ENCODE results near the gene ADGRG1. TPM values are rescaled to one million over a fixed set of nuclear protein-coding genes. Genes with fewer than 3 reads are reported as not detected.
A peak's percentile ranks its signal among the peaks of the same experiment; 100 is the strongest.

ADGRG1 gene
- polyA plus RNA-seq, 1 experiment = 2.1 TPM

GRCh38 chr16:57626420-57627170 lies 1.8 kb upstream of the ADGRG1 start:
- no peak overlapping the region for H3K27ac ChIP-seq (ENCODE audit: low read depth, low read length)
- no peak overlapping the region for H3K4me3 ChIP-seq (ENCODE audit: low read depth, low read length)
- CTCF ChIA-PET = interaction anchor here (0.6 to 2.4 kb wide), 7 partner anchors 10 to 45 kb away, joined by 3 to 15 read pairs (median 3); no protein-coding TSS in a partner anchor
- no peak for TF ChIP-seq CTCF (IDR thresholded peaks at IDR 0.05; ENCODE audit: low read depth, low read length)
- no peaks in the 10 kb centered on the region for H3K9me3 ChIP-seq (ENCODE audit: control insufficient read depth, insufficient read depth, low read length)
- DNase-seq (ENCODE audit: low read depth, low spot score) = no peak
- H3K27me3 ChIP-seq (ENCODE audit: control insufficient read depth, insufficient read depth, low read length) = no peaks in the 10 kb centered on the region
- POLR2A ChIA-PET = no interaction called here

DNA sequence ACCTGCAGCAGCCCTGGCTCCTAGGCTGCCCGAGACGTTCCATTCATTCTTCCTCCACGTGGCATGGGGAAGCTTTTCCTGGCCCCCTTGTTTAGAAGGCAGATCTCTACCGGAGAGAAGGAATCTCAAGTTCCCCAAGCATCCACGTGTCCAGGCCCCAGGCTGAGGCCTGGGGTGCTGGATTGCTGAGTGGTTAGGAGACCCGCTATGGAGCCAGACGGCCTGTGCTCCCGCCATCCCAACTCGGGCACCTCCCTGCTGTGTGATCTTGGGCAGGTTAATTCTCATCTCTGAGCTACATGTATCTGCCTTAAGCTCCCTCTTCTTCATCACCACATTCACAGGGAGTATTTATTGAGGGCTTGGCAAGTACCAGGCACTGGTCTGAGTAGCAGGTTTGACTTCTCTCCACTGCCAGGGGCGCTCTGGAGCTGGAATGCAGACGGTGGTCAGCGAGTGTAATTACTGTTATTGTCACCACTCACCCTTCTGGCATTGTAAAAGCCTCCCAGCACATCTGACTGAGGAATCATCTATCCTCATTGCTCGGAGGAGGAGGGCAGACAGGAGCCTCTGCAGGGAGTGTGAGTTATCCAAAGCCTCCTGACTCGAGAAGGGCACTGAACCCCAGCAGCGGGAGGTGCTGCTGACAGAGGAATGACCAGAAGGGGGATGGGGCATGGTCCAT lies 1.1 kb upstream of the ADGRG1 start:
- TF ChIP-seq CTCF (IDR thresholded peaks at IDR 0.05; ENCODE audit: low read depth, low read length) = peak; percentile 52
- Histone ChIP-seq H3K27me3 (ENCODE audit: control insufficient read depth, insufficient read depth, low read length) (no peaks in the 10 kb centered on the region), H3K9me3 (ENCODE audit: control insufficient read depth, insufficient read depth, low read length) (no peaks in the 10 kb centered on the region), H3K4me3 (ENCODE audit: low read depth, low read length) (no peak overlapping the region), H3K27ac (ENCODE audit: low read depth, low read length) (peak overlapping the region; percentile 84)
- ChIA-PET CTCF (interaction anchor here (0.6 to 2.4 kb wide), 8 partner anchors 9 to 46 kb away, joined by 3 to 15 read pairs (median 3); no protein-coding TSS in a partner anchor), POLR2A (no interaction called here)
- DNase-seq (ENCODE audit: low read depth, low spot score) = no peak

DNA sequence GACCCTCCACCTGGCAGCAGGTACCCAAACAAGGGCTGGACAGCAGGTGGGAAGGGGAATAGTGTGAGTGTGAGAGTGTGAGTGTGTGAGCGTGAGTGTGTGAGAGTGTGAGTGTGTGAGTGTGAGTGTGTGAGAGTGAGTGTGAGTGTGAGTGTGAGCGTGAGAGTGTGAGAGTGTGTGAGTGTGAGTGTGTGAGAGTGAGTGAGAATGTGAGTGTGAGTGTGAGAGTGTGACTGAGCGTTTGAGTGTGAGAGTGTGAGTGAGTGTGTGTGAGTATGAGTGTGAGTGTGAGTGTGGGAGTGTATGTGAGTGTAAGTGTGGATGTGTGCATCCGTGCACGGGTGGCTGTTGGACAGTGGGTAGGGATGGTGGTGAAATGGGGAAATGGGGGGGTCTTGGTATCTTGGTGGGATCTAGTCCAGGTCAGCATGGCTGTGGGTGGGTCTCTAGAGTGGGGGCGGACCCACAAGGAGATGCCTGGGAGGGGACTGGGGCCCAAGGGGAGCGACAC lies 408 bp downstream of the ADGRG1 start:
- Histone ChIP-seq H3K27ac (ENCODE audit: low read depth, low read length) (peak overlapping the region; percentile 68), H3K4me3 (ENCODE audit: low read depth, low read length) (peak overlapping the region; percentile 52), H3K9me3 (ENCODE audit: control insufficient read depth, insufficient read depth, low read length) (no peaks in the 10 kb centered on the region), H3K27me3 (ENCODE audit: control insufficient read depth, insufficient read depth, low read length) (no peaks in the 10 kb centered on the region)
- ChIA-PET CTCF (interaction anchor here (1.2 to 2.4 kb wide), 3 partner anchors 15 to 38 kb away, joined by 4 to 15 read pairs (median 5); no protein-coding TSS in a partner anchor), POLR2A (no interaction called here)
- TF ChIP-seq CTCF (IDR thresholded peaks at IDR 0.05; ENCODE audit: low read depth, low read length) = no peak
- DNase-seq (ENCODE audit: low read depth, low spot score) = no peak

- POLR2A ChIA-PET = no interaction called here
- no peak overlapping the region for H3K27ac ChIP-seq (ENCODE audit: low read depth, low read length)
- no peaks in the 10 kb centered on the region for H3K9me3 ChIP-seq (ENCODE audit: control insufficient read depth, insufficient read depth, low read length)
- no peak for TF ChIP-seq CTCF (IDR thresholded peaks at IDR 0.05; ENCODE audit: low read depth, low read length)
- no peaks in the 10 kb centered on the region for H3K27me3 ChIP-seq (ENCODE audit: control insufficient read depth, insufficient read depth, low read length)
- CTCF ChIA-PET = interaction anchor here (1.0 to 1.2 kb wide), 5 partner anchors 14 to 106 kb away, joined by 3 to 5 read pairs (median 3); partner anchors contain the start of gene KATNB1
- H3K4me3 ChIP-seq (ENCODE audit: low read depth, low read length) = no peak overlapping the region
- no peak for DNase-seq (ENCODE audit: low read depth, low spot score)
Measured at GRCh38 chr16:57629516-57630406, 1.3 kb downstream of the ADGRG1 start.

All from AG04450 (cell line).